Right forelimb (tissue), 1 donor: ENCODE data around the gene S1PR4.

Experiments used
- DNase-seq: peaks from one replicate; pipeline ENCODE4 v3.0.0-alpha.2; 2018

The S1PR4 gene

GRCh38 chr19:3224346-3225168 lies 46.0 kb downstream of the S1PR4 start, which contains the start of gene CELF5:
Gene CELF5, plus strand, starts transcription at chr19:3224661. Its CDS starts 79 bp downstream, at chr19:3224740.
- DNase-seq: peak; percentile 73

GRCh38 chr19:3225169-3225485 lies 46.6 kb downstream of the S1PR4 start:
- DNase-seq: no peak

DNA sequence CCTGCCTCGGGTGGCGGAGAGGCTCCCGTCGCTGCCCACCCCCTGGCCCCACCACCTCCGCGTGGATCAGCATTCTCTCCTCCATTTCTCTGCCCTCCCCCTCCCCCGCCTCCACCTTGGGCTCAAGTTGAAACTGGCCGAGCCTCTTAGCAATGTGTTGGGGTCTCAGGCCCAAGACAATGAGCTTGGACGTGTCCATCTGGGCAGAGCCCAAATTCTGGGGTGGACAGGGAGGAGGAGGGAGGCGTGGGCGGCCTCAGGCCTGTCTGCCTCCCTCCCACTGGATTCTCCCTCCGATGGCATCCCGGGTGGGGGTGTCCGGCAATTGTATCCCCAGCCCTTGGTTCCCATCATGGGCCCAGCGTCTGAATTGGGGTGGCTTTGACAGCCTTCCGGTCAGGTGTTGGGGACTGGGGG lies 47.1 kb downstream of the S1PR4 start:
- no peak for DNase-seq

DNA sequence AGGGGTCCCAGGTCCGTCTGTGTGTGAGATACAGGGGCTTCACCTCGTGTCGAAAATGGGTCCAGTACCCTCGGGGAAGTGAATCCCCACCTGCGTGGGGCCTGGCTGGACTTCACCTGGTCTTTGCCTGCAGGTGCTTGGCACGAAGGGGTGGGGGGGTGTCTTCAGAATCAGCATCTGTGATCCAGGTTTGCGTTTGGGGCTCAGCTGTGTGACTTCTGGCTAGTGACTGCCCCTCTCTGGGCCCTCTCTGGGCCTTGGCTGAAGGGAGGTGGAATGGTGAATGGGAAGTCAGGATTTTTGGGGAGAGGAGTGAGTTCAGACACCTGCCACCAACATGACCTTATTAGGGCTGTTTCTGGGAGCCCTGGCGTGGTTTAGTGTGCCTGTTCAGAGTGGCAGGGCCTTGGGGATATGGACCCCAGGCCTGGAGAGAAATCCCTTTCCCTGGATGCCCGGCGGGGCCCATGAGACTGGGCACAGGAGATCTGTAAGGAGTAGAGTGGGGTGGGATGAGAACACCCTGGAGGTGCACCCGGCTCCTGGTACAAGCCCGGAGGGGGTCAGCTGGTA lies 48.6 kb downstream of the S1PR4 start:
- DNase-seq: no peak

DNA sequence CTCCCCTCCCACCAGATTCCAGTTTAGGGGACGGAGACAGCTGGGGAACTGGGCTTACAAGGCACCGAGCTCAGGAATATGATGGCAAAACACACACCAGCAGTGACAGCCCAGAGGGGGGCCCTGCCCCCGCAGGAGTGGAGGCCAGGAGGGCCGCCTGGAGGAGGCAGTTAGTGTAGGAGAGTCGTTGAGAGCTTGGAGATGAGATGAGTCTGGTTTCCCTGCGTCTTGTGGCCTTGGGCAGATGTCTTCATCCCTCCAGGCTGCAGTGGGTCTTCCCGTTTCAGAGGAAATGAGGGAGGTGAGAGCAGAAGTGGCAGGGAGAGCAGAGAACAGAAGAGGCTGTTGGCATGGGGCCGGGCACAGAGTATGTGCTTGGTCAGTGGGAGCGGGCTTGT lies 50.8 kb downstream of the S1PR4 start:
- DNase-seq: no peak
